ENCODE data around the gene TCF4. TPM values are rescaled to one million over a fixed set of nuclear protein-coding genes. Genes with fewer than 3 reads are reported as not detected.

Gene TCF4
- total and polyA plus RNA-seq, 4 donors: 14.3 to 356 (median 73.0) TPM

DNA sequence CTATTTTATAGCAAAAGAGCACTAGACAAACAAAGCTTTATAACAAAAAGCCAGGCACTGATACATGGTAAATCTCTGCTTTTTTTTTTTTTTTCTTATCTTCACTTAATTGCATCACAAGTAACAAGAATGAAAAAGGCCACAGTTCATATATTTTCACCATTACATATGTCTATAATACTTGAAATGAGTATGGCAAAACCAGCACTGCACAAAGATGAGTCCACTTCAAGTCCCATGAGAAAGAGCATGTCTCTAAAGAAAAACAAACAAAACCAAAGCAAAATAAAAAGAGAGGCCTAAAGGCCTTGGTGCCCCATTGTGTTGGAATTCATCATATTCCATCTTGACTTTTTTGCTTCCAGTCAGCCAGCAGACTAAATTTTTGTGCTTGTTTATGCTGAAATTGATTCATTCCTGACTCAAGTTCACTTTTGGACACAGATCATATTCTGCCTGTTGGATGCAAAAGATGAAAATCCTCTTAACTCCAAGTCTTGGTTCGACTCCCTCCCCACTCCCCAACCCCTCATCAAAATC lies 363.8 kb downstream of the TCF4 start:
- no peak for DNase-seq
- TF ChIP-seq, protein P1, sequence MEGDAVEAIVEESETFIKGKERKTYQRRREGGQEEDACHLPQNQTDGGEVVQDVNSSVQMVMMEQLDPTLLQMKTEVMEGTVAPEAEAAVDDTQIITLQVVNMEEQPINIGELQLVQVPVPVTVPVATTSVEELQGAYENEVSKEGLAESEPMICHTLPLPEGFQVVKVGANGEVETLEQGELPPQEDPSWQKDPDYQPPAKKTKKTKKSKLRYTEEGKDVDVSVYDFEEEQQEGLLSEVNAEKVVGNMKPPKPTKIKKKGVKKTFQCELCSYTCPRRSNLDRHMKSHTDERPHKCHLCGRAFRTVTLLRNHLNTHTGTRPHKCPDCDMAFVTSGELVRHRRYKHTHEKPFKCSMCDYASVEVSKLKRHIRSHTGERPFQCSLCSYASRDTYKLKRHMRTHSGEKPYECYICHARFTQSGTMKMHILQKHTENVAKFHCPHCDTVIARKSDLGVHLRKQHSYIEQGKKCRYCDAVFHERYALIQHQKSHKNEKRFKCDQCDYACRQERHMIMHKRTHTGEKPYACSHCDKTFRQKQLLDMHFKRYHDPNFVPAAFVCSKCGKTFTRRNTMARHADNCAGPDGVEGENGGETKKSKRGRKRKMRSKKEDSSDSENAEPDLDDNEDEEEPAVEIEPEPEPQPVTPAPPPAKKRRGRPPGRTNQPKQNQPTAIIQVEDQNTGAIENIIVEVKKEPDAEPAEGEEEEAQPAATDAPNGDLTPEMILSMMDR (IDR thresholded peaks at IDR 0.05; ENCODE audit: control extremely low read depth, extremely low read depth): no peak
- no peak for ATAC-seq (ENCODE audit: insufficient read depth, low FRiP score)
- Histone ChIP-seq H3K4me3 (no peak overlapping the region), H3K36me3 (ENCODE audit: control insufficient read depth in 4 of 4, insufficient read depth in 4 of 4, low read length in 4 of 4) (peaks cover 0 to 31% (median 10%) of the 10 kb centered on the region in 4 donors), H3K4me1 (ENCODE audit: control insufficient read depth in 5 of 5, insufficient read depth in 5 of 5, low read length in 5 of 5) (peaks cover 0 to 9% (median 2%) of the 10 kb centered on the region in 5 donors), H3K9me3 (ENCODE audit: control insufficient read depth in 4 of 4, insufficient read depth in 3 of 4, low read length in 3 of 4) (no peaks in the 10 kb centered on the region), H3K27ac (ENCODE audit: low read depth in 1 of 2, low read length in 1 of 2) (no peak overlapping the region), H3K9ac (ENCODE audit: insufficient read depth in 1 of 2, low read length in 2 of 2) (no peak overlapping the region), H3K27me3 (ENCODE audit: control insufficient read depth in 3 of 3, insufficient read depth in 3 of 3, low read length in 2 of 3) (no peaks in the 10 kb centered on the region)
- WGBS, 2 donors: 83 to 94% methylated on average over 1 of the region's 1 CpG

DNA sequence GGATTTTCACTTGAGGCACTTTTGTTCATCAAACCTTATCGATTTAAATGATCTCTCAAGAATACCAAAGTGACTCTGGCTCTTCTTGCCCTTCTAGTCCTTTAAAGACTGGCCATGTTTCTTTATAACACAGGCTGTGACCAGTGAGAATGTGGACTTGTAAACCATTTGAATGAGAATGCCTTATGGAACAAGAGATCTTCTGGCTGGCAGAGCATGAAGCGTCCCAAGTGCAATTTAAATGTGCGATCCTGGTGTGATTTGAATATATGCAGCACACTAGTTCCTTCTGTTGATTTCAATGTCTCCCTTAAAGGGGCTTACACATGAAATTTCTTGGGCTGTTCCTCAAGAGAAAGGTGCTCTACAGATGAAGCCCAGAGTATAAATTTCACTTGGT lies 366.4 kb downstream of the TCF4 start:
- no peaks in the 10 kb centered on the region for H3K9me3 ChIP-seq (ENCODE audit: control insufficient read depth in 4 of 4, insufficient read depth in 3 of 4, low read length in 3 of 4)
- no peak overlapping the region for H3K9ac ChIP-seq (ENCODE audit: insufficient read depth in 1 of 2, low read length in 2 of 2)
- no peak overlapping the region for H3K4me3 ChIP-seq
- H3K27ac ChIP-seq (ENCODE audit: low read depth in 1 of 2, low read length in 1 of 2): no peak overlapping the region
- TF ChIP-seq, protein P1 (IDR thresholded peaks at IDR 0.05; ENCODE audit: control extremely low read depth, extremely low read depth): no peak
- ATAC-seq (ENCODE audit: insufficient read depth, low FRiP score) (no peak), DNase-seq (no peak)
- peaks cover 0 to 2% (median 0%) of the 10 kb centered on the region in 5 donors for H3K4me1 ChIP-seq (ENCODE audit: control insufficient read depth in 5 of 5, insufficient read depth in 5 of 5, low read length in 5 of 5)
- WGBS, 2 donors: 89 to 92% methylated on average over 3 of the region's 3 CpGs
- H3K27me3 ChIP-seq (ENCODE audit: control insufficient read depth in 3 of 3, insufficient read depth in 3 of 3, low read length in 2 of 3): peaks cover 0 to 2% (median 0%) of the 10 kb centered on the region in 3 donors
- H3K36me3 ChIP-seq (ENCODE audit: control insufficient read depth in 4 of 4, insufficient read depth in 4 of 4, low read length in 4 of 4): peaks cover 0 to 13% (median 4%) of the 10 kb centered on the region in 4 donors

DNA sequence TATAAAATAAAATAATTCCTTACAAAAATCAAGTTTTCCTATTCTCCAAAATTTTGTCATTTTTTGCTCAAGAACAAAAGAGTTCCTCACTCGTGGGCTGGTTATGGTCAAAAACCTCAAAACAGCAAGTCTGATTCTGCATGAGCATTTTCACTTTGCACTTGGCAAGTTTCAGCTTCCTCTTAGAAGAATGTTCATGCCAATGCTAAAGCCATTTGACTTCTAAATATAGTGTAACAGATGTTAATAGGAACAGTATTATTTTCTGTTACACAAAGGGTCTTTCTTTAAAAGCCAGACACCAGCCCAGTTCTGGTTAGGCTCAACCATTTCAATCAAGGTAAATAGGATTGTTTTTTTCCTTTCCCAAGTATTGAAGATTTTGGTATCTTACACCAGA lies 367.5 kb downstream of the TCF4 start:
- no peak overlapping the region for H3K4me3 ChIP-seq
- TF ChIP-seq, protein P1 (IDR thresholded peaks at IDR 0.05; ENCODE audit: control extremely low read depth, extremely low read depth): no peak
- 14 to 22% methylated on average over 1 of the region's 1 CpG for WGBS, 2 donors
- DNase-seq (no peak), ATAC-seq (ENCODE audit: insufficient read depth, low FRiP score) (no peak)
- no peaks in the 10 kb centered on the region for H3K9me3 ChIP-seq (ENCODE audit: control insufficient read depth in 4 of 4, insufficient read depth in 3 of 4, low read length in 3 of 4)
- H3K4me1 ChIP-seq (ENCODE audit: control insufficient read depth in 5 of 5, insufficient read depth in 5 of 5, low read length in 5 of 5): peaks cover 0 to 2% (median 0%) of the 10 kb centered on the region in 5 donors
- H3K36me3 ChIP-seq (ENCODE audit: control insufficient read depth in 4 of 4, insufficient read depth in 4 of 4, low read length in 4 of 4): peaks cover 0 to 11% (median 3%) of the 10 kb centered on the region in 4 donors
- no peak overlapping the region for H3K9ac ChIP-seq (ENCODE audit: insufficient read depth in 1 of 2, low read length in 2 of 2)
- no peak overlapping the region for H3K27ac ChIP-seq (ENCODE audit: low read depth in 1 of 2, low read length in 1 of 2)
- peaks cover 0 to 2% (median 0%) of the 10 kb centered on the region in 3 donors for H3K27me3 ChIP-seq (ENCODE audit: control insufficient read depth in 3 of 3, insufficient read depth in 3 of 3, low read length in 2 of 3)

DNA sequence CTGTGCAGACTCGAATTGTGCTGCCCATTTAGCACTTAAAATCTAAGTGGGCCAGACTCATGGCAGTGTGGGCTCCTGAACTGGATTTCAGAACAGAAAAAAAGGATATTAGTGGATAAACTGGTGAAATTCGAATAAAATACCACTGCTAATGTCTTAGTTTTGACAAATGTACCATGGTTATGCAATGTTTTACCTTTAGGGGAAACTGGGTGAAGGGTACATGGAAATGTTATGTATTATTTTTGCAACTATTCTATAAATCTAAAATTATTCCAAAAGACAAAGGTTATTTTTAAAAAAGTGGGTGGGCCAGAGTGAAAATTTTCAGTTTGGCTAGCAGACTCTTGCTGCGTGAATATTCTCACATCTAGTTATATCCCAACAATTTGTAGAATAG lies 368.2 kb downstream of the TCF4 start:
- DNase-seq (no peak), ATAC-seq (ENCODE audit: insufficient read depth, low FRiP score) (no peak)
- Histone ChIP-seq H3K4me3 (no peak overlapping the region), H3K27ac (ENCODE audit: low read depth in 1 of 2, low read length in 1 of 2) (no peak overlapping the region), H3K27me3 (ENCODE audit: control insufficient read depth in 3 of 3, insufficient read depth in 3 of 3, low read length in 2 of 3) (peaks cover 0 to 2% (median 0%) of the 10 kb centered on the region in 3 donors), H3K4me1 (ENCODE audit: control insufficient read depth in 5 of 5, insufficient read depth in 5 of 5, low read length in 5 of 5) (peaks cover 0 to 2% (median 0%) of the 10 kb centered on the region in 5 donors), H3K36me3 (ENCODE audit: control insufficient read depth in 4 of 4, insufficient read depth in 4 of 4, low read length in 4 of 4) (peaks cover 0 to 8% (median 0%) of the 10 kb centered on the region in 4 donors), H3K9me3 (ENCODE audit: control insufficient read depth in 4 of 4, insufficient read depth in 3 of 4, low read length in 3 of 4) (no peaks in the 10 kb centered on the region), H3K9ac (ENCODE audit: insufficient read depth in 1 of 2, low read length in 2 of 2) (no peak overlapping the region)
- TF ChIP-seq, protein P1 (IDR thresholded peaks at IDR 0.05; ENCODE audit: control extremely low read depth, extremely low read depth): no peak
- 85 to 92% methylated on average over 3 of the region's 3 CpGs for WGBS, 2 donors

Measured in lung (tissue), 12 donors.